GM12878 (cell line): ENCODE measurements around the gene TRAF3. TPM values are rescaled to one million over a fixed set of nuclear protein-coding genes. Genes with fewer than 3 reads are reported as not detected.

Experiments used
- ATAC-seq: fragments of 200-7000 bp; cut with Tn5 transposase; 3 replicates; pipeline ENCODE4 v1.9.1; 2020; ENCODE audit warnings: mild to moderate bottlenecking, moderate library complexity
- BruUV-seq: library from RNA; stranded (reverse); fragments of 400-500 nt; replicated peaks from 2 replicates; lab custom pipeline; 2021; lab: Mats Ljungman, UMichigan
- CTCF ChIA-PET: fragments of 300-600 bp; sonication (Branson Sonifier 250); formaldehyde crosslinking; extraction: SDS; loops from one replicate; lab custom pipeline; 2021; ENCODE audit warnings: inconsistent platforms; lab: Yijun Ruan, JAX
- POLR2A ChIA-PET: fragments of 350-600 bp; formaldehyde crosslinking; extraction: SDS; loops from one replicate; lab custom pipeline; 2021; ENCODE audit warnings: inconsistent platforms; lab: Charles Lee
- RAD21 ChIA-PET: fragments of 300-600 bp; sonication (Branson Sonifier 250); formaldehyde crosslinking; loops from one replicate; lab custom pipeline; 2023; ENCODE audit warnings: antibody characterized with exemption; ENCODE audit not compliant: unreplicated experiment; lab: Charles Lee
- SMC1A ChIA-PET: fragments of 300-600 bp; sonication (Branson Sonifier 250); formaldehyde crosslinking; loops from one replicate; lab custom pipeline; 2023; ENCODE audit not compliant: unreplicated experiment, uncharacterized antibody; lab: Charles Lee
- DNase-seq: peaks from one replicate; pipeline ENCODE4 v3.0.0-alpha.2; 2011; ENCODE audit warnings: low read depth, low spot score
- FAIRE-seq: peaks from 3 replicates; lab custom pipeline; 2011; peaks lifted over from hg19 to GRCh38; lab: Jason Lieb, UNC
- H2AFZ ChIP-seq: 2 replicates; pipeline ENCODE4 v1.6.0; 2011; ENCODE audit warnings: low read depth, low read length, control low read depth; ENCODE audit not compliant: control insufficient read depth
- H3K27ac ChIP-seq: 2 replicates; pipeline ENCODE4 v1.5.1; 2011; ENCODE audit warnings: control low read depth; ENCODE audit not compliant: control insufficient read depth, insufficient read depth
- H3K27me3 ChIP-seq, 2 experiments: replicated peaks in 1 of 2; 2 replicates each; pipeline versions ENCODE4 v1.6.0 to v1.6.1; 2011; ENCODE audit warnings: low read length in 1 of 2; ENCODE audit not compliant: control insufficient read depth in 2 of 2, insufficient read depth in 2 of 2
- H3K36me3 ChIP-seq, 2 experiments: 2 replicates each; pipeline ENCODE4 v1.5.1; 2011; ENCODE audit warnings: low read length in 1 of 2; ENCODE audit not compliant: control insufficient read depth in 2 of 2, insufficient read depth in 2 of 2
- H3K4me1 ChIP-seq: 2 replicates; pipeline ENCODE4 v1.6.1; 2011; ENCODE audit warnings: mild to moderate bottlenecking, low read length, moderate library complexity, mixed read lengths; ENCODE audit not compliant: control insufficient read depth, insufficient read depth
- H3K4me2 ChIP-seq: 2 replicates; pipeline ENCODE4 v1.6.0; 2011; ENCODE audit warnings: control low read depth; ENCODE audit not compliant: control insufficient read depth, insufficient read depth
- H3K4me3 ChIP-seq: fragments of 200-600 bp; sonication (generic); 2 replicates; pipeline ENCODE4 v1.5.1; 2016
- H3K79me2 ChIP-seq: 2 replicates; pipeline ENCODE4 v1.6.0; 2011; ENCODE audit warnings: low read length; ENCODE audit not compliant: control insufficient read depth, insufficient read depth
- H3K9ac ChIP-seq: 2 replicates; pipeline ENCODE4 v1.8.0; 2011; ENCODE audit warnings: low read length, control low read depth, mixed read lengths; ENCODE audit not compliant: control insufficient read depth, insufficient read depth
- H3K9me3 ChIP-seq: replicated peaks from 3 replicates; pipeline ENCODE4 v1.5.1; 2011; ENCODE audit warnings: mild to moderate bottlenecking, low read length; ENCODE audit not compliant: control insufficient read depth, insufficient read depth
- H4K20me1 ChIP-seq: 2 replicates; pipeline ENCODE4 v1.6.0; 2011; ENCODE audit not compliant: control insufficient read depth, insufficient read depth
- CREB1 ChIP-seq: IDR thresholded peaks from 2 replicates; pipeline ENCODE4 v1.6.1; 2012; ENCODE audit warnings: low read depth, mild to moderate bottlenecking, inconsistent platforms
- EP300 ChIP-seq, 2 experiments: fragments of 150-350 bp in 1 of 2; IDR thresholded peaks; 2 replicates each; pipeline ENCODE4 v1.6.1; 2011 to 2012; ENCODE audit warnings: low read depth in 2 of 2, low read length in 2 of 2, borderline replicate concordance in 1 of 2, improper control_type of control experiment in 1 of 2, inconsistent platforms in 1 of 2; ENCODE audit not compliant: control insufficient read depth in 1 of 2
- FOXK2 ChIP-seq: fragments of 450-650 bp; IDR thresholded peaks from 2 replicates; pipeline ENCODE4 v1.6.1; 2017; ENCODE audit warnings: mild to moderate bottlenecking, moderate library complexity
- LARP7 ChIP-seq: fragments of 450-650 bp; IDR thresholded peaks from 2 replicates; pipeline ENCODE4 v1.6.1; 2017; ENCODE audit warnings: mild to moderate bottlenecking
- MTA2 ChIP-seq: fragments of 450-650 bp; IDR thresholded peaks from 2 replicates; pipeline ENCODE4 v1.6.1; 2016; ENCODE audit warnings: low read depth, mild to moderate bottlenecking, moderate library complexity
- NFIC ChIP-seq: IDR thresholded peaks from 2 replicates; pipeline ENCODE4 v1.6.1; 2012; ENCODE audit warnings: low read depth, mild to moderate bottlenecking, inconsistent platforms, low read length, moderate library complexity
- POLR2A ChIP-seq: IDR thresholded peaks from 2 replicates; pipeline ENCODE4 v1.6.1; 2011; ENCODE audit warnings: low read depth, mild to moderate bottlenecking, low read length
- WRNIP1 ChIP-seq: IDR thresholded peaks from 2 replicates; pipeline ENCODE4 v1.6.1; 2011; ENCODE audit warnings: low read depth, low read length, improper control_type of control experiment, borderline replicate concordance
- YY1 ChIP-seq: IDR thresholded peaks from 2 replicates; pipeline ENCODE4 v1.6.1; 2011; ENCODE audit warnings: low read depth, mild to moderate bottlenecking, low read length
- ZNF217 ChIP-seq: fragments of 450-650 bp; IDR thresholded peaks from 2 replicates; pipeline ENCODE4 v1.6.1; 2017; ENCODE audit warnings: antibody characterized with exemption, mild to moderate bottlenecking
- WGBS: methylation state at CpG from one replicate; pipeline ENCODE4 v1.1.6; 2016; ENCODE audit warnings: low lambda C conversion rate; ENCODE audit not compliant: insufficient replicate concordance, insufficient coverage; ENCODE audit errors: missing lambda C conversion rate; 5-methylcytosine and 5-hydroxymethylcytosine counted together
- in situ Hi-C: fragments of 300-500 bp; cut with MboI; formaldehyde crosslinking; loops from 9 replicates; pipeline ENCODE4 v1.14.3; 2018; ENCODE audit warnings: mixed read lengths
- intact Hi-C: fragments of 100-400 bp; cut with micrococcal nuclease; formaldehyde crosslinking; loops from one replicate; pipeline ENCODE4 v1.14.2; 2022; ENCODE audit not compliant: unreplicated experiment
- polyA plus RNA-seq, 11 experiments: library from polyadenylated mRNA; depleted of rRNA in 4 of 11; unstranded in 6 of 11; stranded (reverse) in 5 of 11; fragments of >200 nt; fragmentation: Nextera tagmentation in 4 of 11; fragmentation: Illumina TruSeq in 1 of 11; extraction: Ambion mirVana in 4 of 11; extraction: Trizol in 1 of 11; gene quantifications; 1 replicate in 1 of 11; 2 replicates in 10 of 11; pipeline versions ENCODE4 v1.2.1 to v1.2.3, GENCODE V29; 2011 to 2016; ENCODE audit warnings: inconsistent platforms in 2 of 11, missing spikeins in 2 of 11, low read depth in 1 of 11
- total RNA-seq, 4 experiments: library from RNA; depleted of rRNA in 3 of 4; stranded (reverse); fragments of >200 nt in 3 of 4; fragmentation: Illumina TruSeq in 1 of 4; extraction: Trizol in 1 of 4; gene quantifications; 2 replicates each; pipeline versions ENCODE4 v1.2.1 to v1.2.3, GENCODE V29; 2013 to 2021
- TF ChIP-seq, protein P1 (sequence below): IDR thresholded peaks from 2 replicates; pipeline ENCODE4 v1.6.1; 2012; ENCODE audit warnings: low read length, inconsistent platforms
- TF ChIP-seq, protein P2 (sequence below): IDR thresholded peaks from 2 replicates; pipeline ENCODE4 v1.6.1; 2011; ENCODE audit warnings: borderline replicate concordance, low read depth, mild to moderate bottlenecking, moderate library complexity, mixed read lengths, low read length; ENCODE audit not compliant: insufficient read depth; ENCODE audit errors: extremely low read length
- TF ChIP-seq, protein P3 (sequence below): fragments of 450-650 bp; IDR thresholded peaks from 2 replicates; pipeline ENCODE4 v1.6.1; 2017; ENCODE audit warnings: mild to moderate bottlenecking, moderate library complexity
- TF ChIP-seq, protein P4 (sequence below): IDR thresholded peaks from 2 replicates; pipeline ENCODE4 v1.6.1; 2011; ENCODE audit warnings: low read depth, mild to moderate bottlenecking, low read length, moderate library complexity, borderline replicate concordance; ENCODE audit errors: extremely low read depth

The TRAF3 gene
- total and polyA plus RNA-seq, 10 of the 15 experiments (the other 5 are each of a cell fraction or from before 2014, with no cell fraction given), result 3.0 to 70.1 (median 36.5) TPM

DNA sequence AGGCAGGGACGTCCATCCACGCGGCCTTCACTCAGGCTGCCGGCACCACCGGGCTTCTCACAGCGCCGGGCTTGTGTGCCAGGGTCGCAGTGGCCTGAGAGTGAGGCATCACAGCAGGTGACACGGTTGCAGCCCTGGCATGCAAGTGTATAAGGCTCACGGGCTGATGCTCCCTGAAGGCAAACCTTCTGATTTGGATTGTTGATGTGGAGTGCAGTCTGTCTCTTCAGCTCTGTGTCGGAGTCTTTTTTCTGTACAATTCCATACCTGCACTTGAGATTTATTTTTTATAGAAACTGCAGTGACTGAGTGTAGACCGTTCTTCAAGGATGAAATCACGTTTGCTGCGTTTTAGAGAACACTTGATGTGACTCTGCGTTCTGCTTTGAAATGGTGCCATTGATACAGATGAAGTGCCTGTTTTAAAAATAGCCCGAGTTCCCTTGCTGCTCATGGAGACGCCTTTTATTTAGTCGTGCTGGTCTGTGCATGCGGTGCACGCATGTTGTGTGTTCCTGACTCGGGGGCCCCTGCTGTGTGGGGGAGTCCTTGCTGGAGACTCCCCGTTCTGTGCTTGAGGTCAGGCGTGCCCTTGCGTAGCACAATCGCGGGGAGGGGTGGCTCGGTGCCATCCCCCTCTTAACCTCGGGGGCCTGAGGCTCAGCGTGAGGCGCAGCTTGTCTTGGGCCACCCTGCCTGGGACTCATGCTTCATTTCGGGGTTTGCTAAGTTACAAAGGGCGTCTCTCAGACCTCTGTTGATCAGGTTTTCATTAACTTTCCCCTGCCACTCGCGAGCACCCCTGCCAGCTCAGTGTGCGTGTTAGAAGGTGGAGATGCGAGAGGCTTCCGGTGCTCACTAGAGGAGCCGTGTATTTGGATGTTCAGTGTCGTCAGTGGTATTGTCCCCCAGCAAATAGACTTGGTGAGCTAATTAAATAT, 123.7 kb downstream of the TRAF3 start:
- peak overlapping the region; percentile 98 for H3K27ac ChIP-seq
- in situ Hi-C loops, result no loop called here
- H3K4me2 ChIP-seq, result peak overlapping the region; percentile 97
- 32% methylated on average over 39 of the region's 39 CpGs for WGBS
- no peaks in the 10 kb centered on the region for H4K20me1 ChIP-seq
- H3K4me1 ChIP-seq, result peaks cover 59% of the 10 kb centered on the region
- ChIA-PET RAD21 (interaction anchor here (0.9 to 3.4 kb wide), 14 partner anchors 14 to 376 kb away, joined by 3 to 26 read pairs (median 4); no protein-coding TSS in a partner anchor), CTCF (interaction anchor here (0.9 to 3.6 kb wide), 10 partner anchors 15 to 206 kb away, joined by 3 to 25 read pairs (median 7); no protein-coding TSS in a partner anchor), POLR2A (interaction anchor here (0.6 to 2.3 kb wide), 8 partner anchors 82 to 433 kb away, joined by 3 to 14 read pairs (median 6); partner anchors contain the start of gene EIF5), SMC1A (interaction anchor here (0.8 to 3.0 kb wide), 14 partner anchors 15 to 362 kb away, joined by 3 to 23 read pairs (median 4); no protein-coding TSS in a partner anchor)
- FAIRE-seq, result peak; percentile 49
- no peaks in the 10 kb centered on the region for H3K9me3 ChIP-seq
- H3K9ac ChIP-seq, result peak overlapping the region; percentile 75
- peak; percentile 76 for ATAC-seq
- H3K36me3 ChIP-seq, result peaks cover 27 to 32% of the 10 kb centered on the region in 2 experiments
- DNase-seq, result no peak
- intact Hi-C loops, result loop anchor here (5.0 kb wide), 1 partner anchor 124 kb away; the partner anchor contains the start of gene TRAF3
- H3K79me2 ChIP-seq, result peaks cover 34% of the 10 kb centered on the region
- no peak overlapping the region; the same call in 1 of the 2 replicates for H2AFZ ChIP-seq
- TSS peak; percentile 90 for BruUV-seq
- no peaks in the 10 kb centered on the region for H3K27me3 ChIP-seq
- peak overlapping the region; percentile 43 for H3K4me3 ChIP-seq
- TF ChIP-seq, protein P1, sequence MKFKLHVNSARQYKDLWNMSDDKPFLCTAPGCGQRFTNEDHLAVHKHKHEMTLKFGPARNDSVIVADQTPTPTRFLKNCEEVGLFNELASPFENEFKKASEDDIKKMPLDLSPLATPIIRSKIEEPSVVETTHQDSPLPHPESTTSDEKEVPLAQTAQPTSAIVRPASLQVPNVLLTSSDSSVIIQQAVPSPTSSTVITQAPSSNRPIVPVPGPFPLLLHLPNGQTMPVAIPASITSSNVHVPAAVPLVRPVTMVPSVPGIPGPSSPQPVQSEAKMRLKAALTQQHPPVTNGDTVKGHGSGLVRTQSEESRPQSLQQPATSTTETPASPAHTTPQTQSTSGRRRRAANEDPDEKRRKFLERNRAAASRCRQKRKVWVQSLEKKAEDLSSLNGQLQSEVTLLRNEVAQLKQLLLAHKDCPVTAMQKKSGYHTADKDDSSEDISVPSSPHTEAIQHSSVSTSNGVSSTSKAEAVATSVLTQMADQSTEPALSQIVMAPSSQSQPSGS, result no peak
- no peak for TF ChIP-seq NFIC
- no peak for TF ChIP-seq MTA2
- TF ChIP-seq, protein P2, sequence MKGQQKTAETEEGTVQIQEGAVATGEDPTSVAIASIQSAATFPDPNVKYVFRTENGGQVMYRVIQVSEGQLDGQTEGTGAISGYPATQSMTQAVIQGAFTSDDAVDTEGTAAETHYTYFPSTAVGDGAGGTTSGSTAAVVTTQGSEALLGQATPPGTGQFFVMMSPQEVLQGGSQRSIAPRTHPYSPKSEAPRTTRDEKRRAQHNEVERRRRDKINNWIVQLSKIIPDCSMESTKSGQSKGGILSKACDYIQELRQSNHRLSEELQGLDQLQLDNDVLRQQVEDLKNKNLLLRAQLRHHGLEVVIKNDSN, result no peak
- TF ChIP-seq WRNIP1, result no peak
- TF ChIP-seq FOXK2, result no peak
- peak; percentile 61; the same call in 1 of the 2 replicates for TF ChIP-seq CREB1
- TF ChIP-seq, protein P3, sequence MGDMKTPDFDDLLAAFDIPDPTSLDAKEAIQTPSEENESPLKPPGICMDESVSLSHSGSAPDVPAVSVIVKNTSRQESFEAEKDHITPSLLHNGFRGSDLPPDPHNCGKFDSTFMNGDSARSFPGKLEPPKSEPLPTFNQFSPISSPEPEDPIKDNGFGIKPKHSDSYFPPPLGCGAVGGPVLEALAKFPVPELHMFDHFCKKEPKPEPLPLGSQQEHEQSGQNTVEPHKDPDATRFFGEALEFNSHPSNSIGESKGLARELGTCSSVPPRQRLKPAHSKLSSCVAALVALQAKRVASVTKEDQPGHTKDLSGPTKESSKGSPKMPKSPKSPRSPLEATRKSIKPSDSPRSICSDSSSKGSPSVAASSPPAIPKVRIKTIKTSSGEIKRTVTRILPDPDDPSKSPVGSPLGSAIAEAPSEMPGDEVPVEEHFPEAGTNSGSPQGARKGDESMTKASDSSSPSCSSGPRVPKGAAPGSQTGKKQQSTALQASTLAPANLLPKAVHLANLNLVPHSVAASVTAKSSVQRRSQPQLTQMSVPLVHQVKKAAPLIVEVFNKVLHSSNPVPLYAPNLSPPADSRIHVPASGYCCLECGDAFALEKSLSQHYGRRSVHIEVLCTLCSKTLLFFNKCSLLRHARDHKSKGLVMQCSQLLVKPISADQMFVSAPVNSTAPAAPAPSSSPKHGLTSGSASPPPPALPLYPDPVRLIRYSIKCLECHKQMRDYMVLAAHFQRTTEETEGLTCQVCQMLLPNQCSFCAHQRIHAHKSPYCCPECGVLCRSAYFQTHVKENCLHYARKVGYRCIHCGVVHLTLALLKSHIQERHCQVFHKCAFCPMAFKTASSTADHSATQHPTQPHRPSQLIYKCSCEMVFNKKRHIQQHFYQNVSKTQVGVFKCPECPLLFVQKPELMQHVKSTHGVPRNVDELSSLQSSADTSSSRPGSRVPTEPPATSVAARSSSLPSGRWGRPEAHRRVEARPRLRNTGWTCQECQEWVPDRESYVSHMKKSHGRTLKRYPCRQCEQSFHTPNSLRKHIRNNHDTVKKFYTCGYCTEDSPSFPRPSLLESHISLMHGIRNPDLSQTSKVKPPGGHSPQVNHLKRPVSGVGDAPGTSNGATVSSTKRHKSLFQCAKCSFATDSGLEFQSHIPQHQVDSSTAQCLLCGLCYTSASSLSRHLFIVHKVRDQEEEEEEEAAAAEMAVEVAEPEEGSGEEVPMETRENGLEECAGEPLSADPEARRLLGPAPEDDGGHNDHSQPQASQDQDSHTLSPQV, result no peak
- TF ChIP-seq, protein P4, sequence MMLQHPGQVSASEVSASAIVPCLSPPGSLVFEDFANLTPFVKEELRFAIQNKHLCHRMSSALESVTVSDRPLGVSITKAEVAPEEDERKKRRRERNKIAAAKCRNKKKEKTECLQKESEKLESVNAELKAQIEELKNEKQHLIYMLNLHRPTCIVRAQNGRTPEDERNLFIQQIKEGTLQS, result no peak
- no peak for TF ChIP-seq ZNF217
- no peak; a peak in 2 of 4 replicates for TF ChIP-seq EP300 (IDR thresholded peaks at IDR 0.05; ENCODE audit: borderline replicate concordance in 1 of 2, control insufficient read depth in 1 of 2, low read depth in 2 of 2, low read length in 2 of 2)
- TF ChIP-seq LARP7, result no peak; the same call in 1 of the 2 replicates
- TF ChIP-seq YY1, result no peak
- TF ChIP-seq POLR2A, result peak; percentile 61
